HEK293T (cell line): ENCODE measurements around the gene CNOT1.
A peak's percentile ranks its signal among the peaks of the same experiment; 100 is the strongest.
"Not testable (repeated sequence)": the region's sequence is repeated elsewhere in the genome, so short reads cannot be mapped to it uniquely, and the experiment has no call there.

Experiments used
- CTCF ChIA-PET: fragments of 350-600 bp; formaldehyde crosslinking; extraction: SDS; loops from one replicate; lab custom pipeline; 2021; ENCODE audit warnings: antibody characterized with exemption, inconsistent platforms; lab: Yijun Ruan, JAX
- POLR2A ChIA-PET: fragments of 350-600 bp; formaldehyde crosslinking; extraction: SDS; loops from one replicate; lab custom pipeline; 2020; ENCODE audit warnings: antibody characterized with exemption, inconsistent platforms; lab: Yijun Ruan, JAX
- DNase-seq: peaks from one replicate; pipeline ENCODE4 v3.0.0; 2012; ENCODE audit warnings: mixed read lengths; ENCODE audit errors: extremely low spot score
- ARNT ChIP-seq: fragments of 450-650 bp; IDR thresholded peaks from 2 replicates; pipeline ENCODE4 v1.6.1; 2017; ENCODE audit warnings: mild to moderate bottlenecking
- BHLHE40 ChIP-seq: fragments of 450-650 bp; IDR thresholded peaks from 2 replicates; pipeline ENCODE4 v1.6.1; 2016; ENCODE audit warnings: mild to moderate bottlenecking, moderate library complexity, borderline replicate concordance
- CTBP1 ChIP-seq: fragments of 450-650 bp; IDR thresholded peaks from 2 replicates; pipeline ENCODE4 v1.6.1; 2016; ENCODE audit warnings: borderline replicate concordance
- ELF4 ChIP-seq: fragments of 450-650 bp; IDR thresholded peaks from 2 replicates; pipeline ENCODE4 v1.6.1; 2017; ENCODE audit warnings: antibody characterized with exemption
- FOXA1 ChIP-seq: fragments of 450-650 bp; IDR thresholded peaks from 2 replicates; pipeline ENCODE4 v1.6.1; 2016; ENCODE audit warnings: mild to moderate bottlenecking
- FOXK2 ChIP-seq: fragments of 450-650 bp; IDR thresholded peaks from 2 replicates; pipeline ENCODE4 v1.6.1; 2016; ENCODE audit warnings: mild to moderate bottlenecking
- FOXM1 ChIP-seq: fragments of 450-650 bp; IDR thresholded peaks from 2 replicates; pipeline ENCODE4 v1.6.1; 2017; ENCODE audit warnings: mild to moderate bottlenecking, borderline replicate concordance
- HDGF ChIP-seq: fragments of 450-650 bp; IDR thresholded peaks from 2 replicates; pipeline ENCODE4 v1.6.1; 2017; ENCODE audit warnings: antibody characterized with exemption, borderline replicate concordance
- L3MBTL2 ChIP-seq: fragments of 450-650 bp; conservative IDR thresholded peaks from 2 replicates; pipeline ENCODE4 v1.6.1; 2016; ENCODE audit warnings: mild to moderate bottlenecking
- LEF1 ChIP-seq: fragments of 450-650 bp; IDR thresholded peaks from 2 replicates; pipeline ENCODE4 v1.6.1; 2017; ENCODE audit warnings: mild to moderate bottlenecking, borderline replicate concordance
- NFRKB ChIP-seq: fragments of 450-650 bp; IDR thresholded peaks from 2 replicates; pipeline ENCODE4 v1.6.1; 2016; ENCODE audit warnings: mild to moderate bottlenecking, moderate library complexity
- PKNOX1 ChIP-seq: fragments of 450-650 bp; IDR thresholded peaks from 2 replicates; pipeline ENCODE4 v1.6.1; 2016
- SP1 ChIP-seq: fragments of 450-650 bp; IDR thresholded peaks from 2 replicates; pipeline ENCODE4 v1.6.1; 2017
- SUZ12 ChIP-seq: fragments of 450-650 bp; IDR thresholded peaks from 2 replicates; pipeline ENCODE4 v1.6.1; 2016; ENCODE audit warnings: mild to moderate bottlenecking
- TARDBP ChIP-seq: fragments of 450-650 bp; IDR thresholded peaks from 2 replicates; pipeline ENCODE4 v1.6.1; 2016
- ZNF384 ChIP-seq: fragments of 450-650 bp; IDR thresholded peaks from 2 replicates; pipeline ENCODE4 v1.6.1; 2016

The CNOT1 gene

DNA sequence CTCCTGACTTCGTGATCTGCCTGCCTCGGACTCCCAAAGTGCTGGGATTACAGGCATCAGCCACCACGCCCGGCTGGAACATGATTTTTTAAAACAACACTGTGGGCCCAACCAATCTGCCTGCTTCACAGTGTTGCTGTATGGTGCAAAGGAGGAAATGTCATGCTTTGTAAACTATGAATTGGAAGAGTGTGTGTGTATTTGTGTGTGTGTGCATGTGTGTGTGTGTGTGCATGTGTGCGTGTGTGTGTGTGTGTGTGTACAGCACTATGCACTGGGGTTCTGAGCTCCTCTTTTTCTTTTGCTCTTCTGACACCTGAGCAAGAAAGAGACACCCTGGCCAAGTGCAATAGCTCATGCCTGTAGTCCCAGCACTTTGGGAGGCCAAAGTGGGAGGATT, 14.5 kb upstream of the CNOT1 start:
- DNase-seq, result no peak
- POLR2A ChIA-PET, result no interaction called here
- CTCF ChIA-PET, result interaction anchor here (0.8 kb wide), 1 partner anchor 112 kb away, joined by 6 read pairs; no protein-coding TSS in a partner anchor
- no peak for TF ChIP-seq CTBP1
- TF ChIP-seq FOXK2, result no peak
- TF ChIP-seq HDGF, result no peak
- TF ChIP-seq TARDBP, result no peak
- TF ChIP-seq PKNOX1, result no peak
- no peak for TF ChIP-seq ELF4
- TF ChIP-seq ARNT, result no peak
- TF ChIP-seq SUZ12, result no peak
- no peak for TF ChIP-seq FOXM1
- no peak for TF ChIP-seq L3MBTL2
- TF ChIP-seq SP1, result no peak
- TF ChIP-seq BHLHE40, result no peak
- no peak for TF ChIP-seq FOXA1
- TF ChIP-seq LEF1, result no peak
- TF ChIP-seq ZNF384, result no peak
- no peak for TF ChIP-seq NFRKB

- ChIA-PET POLR2A (no interaction called here), CTCF (interaction anchor here (0.6 to 0.7 kb wide), 3 partner anchors 9 to 115 kb away, joined by 3 to 5 read pairs (median 3); no protein-coding TSS in a partner anchor)
- TF ChIP-seq TARDBP (no peak), CTBP1 (no peak), NFRKB (no peak), BHLHE40 (no peak), FOXK2 (no peak), PKNOX1 (no peak)
- no peak for DNase-seq
Observed at GRCh38 chr16:58640949-58641348, 11.3 kb upstream of the CNOT1 start.

DNA sequence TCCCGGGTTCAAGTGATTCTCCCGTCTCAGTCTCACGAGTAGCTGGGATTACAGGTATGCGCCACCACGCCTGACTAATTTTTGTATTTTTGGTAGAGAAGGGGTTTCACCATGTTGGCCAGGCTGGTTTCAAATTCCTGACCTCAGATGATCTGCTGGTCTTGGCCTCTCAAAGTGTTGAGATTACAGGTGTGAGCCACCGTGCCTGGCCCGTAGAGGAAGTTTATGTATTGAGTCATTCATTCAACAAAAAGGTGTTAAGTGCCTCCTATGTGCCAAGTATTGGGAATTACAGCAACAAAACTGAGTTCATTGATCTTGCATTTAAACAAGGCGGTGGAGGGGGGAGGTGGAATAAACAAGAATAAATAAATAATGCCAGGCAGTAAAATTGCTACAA, 10.2 kb upstream of the CNOT1 start:
- ChIA-PET CTCF (interaction anchor here (0.7 kb wide), 1 partner anchor 221 kb away, joined by 3 read pairs; no protein-coding TSS in a partner anchor), POLR2A (no interaction called here)
- DNase-seq, result no peak
- TF ChIP-seq HDGF (no peak), LEF1 (no peak), PKNOX1 (no peak), SUZ12 (no peak), FOXK2 (no peak), L3MBTL2 (no peak), BHLHE40 (no peak), ELF4 (no peak), TARDBP (no peak), ZNF384 (no peak), FOXA1 (no peak), CTBP1 (no peak), SP1 (no peak), NFRKB (no peak)

- TF ChIP-seq TARDBP (no peak), CTBP1 (no peak), PKNOX1 (no peak), ZNF384 (no peak), FOXA1 (no peak), ELF4 (no peak), FOXK2 (no peak), SUZ12 (no peak), L3MBTL2 (no peak), ARNT (no peak), LEF1 (no peak), SP1 (no peak)
- POLR2A ChIA-PET, result interaction anchor here (0.9 kb wide), 1 partner anchor 139 kb away, joined by 3 read pairs; no protein-coding TSS in a partner anchor
- DNase-seq, result no peak
- CTCF ChIA-PET, result interaction anchor here (0.7 kb wide), 1 partner anchor 128 kb away, joined by 3 read pairs; no protein-coding TSS in a partner anchor
Observed at GRCh38 chr16:58639230-58639629, 9.6 kb upstream of the CNOT1 start.

DNA sequence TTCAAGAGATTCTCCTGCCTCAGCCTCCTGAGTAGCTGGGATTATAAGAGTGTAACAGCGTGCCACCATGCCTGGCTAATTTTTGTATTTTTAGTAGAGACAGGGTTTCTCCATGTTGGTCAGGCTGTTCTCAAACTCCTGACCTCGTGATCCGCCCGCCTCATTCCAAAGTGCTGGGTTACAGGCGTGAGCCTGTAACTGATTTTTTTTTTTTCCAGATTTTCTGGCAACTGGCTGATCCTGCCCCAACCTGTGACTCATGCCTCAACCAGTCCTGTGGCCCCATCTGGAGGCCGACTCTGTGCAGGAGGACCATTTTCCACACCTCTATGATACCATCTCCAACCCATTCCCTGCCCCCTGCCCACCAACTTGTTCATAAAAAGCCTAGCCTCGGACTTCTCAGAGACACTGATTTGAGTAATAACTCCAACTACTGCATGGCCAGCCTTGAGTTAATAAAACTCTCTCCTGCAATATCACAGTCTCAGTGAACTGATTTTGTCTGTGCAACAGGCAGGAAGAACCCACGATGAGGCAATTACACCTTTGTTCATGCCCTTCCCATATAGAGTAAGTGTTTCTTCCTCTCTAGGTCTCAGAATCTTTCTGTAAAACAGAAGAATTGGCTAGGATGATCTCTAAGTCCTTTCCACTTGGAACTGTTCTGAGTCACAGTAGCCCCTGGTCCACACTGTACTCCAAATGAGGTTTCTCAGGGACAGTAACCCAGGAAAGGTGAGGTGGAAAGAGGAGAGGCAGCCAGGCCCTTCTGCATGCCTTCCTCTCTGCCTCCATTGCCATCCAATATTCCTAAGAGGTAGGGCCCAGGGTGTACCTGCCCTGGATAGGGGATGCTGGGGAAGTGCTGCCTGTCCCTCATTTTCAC, 8.8 kb upstream of the CNOT1 start:
- ChIA-PET POLR2A (interaction anchor here (0.9 kb wide), 1 partner anchor 138 kb away, joined by 3 read pairs; no protein-coding TSS in a partner anchor), CTCF (interaction anchor here (0.7 to 1.1 kb wide), 2 partner anchors 121 to 128 kb away, joined by 3 to 13 read pairs; no protein-coding TSS in a partner anchor)
- no peak for TF ChIP-seq NFRKB
- no peak for TF ChIP-seq ELF4
- TF ChIP-seq ZNF384, result peak; percentile 57
- TF ChIP-seq HDGF, result no peak
- peak; percentile 26 for DNase-seq

- CTCF ChIA-PET, result interaction anchor here (1.1 kb wide), 1 partner anchor 119 kb away, joined by 13 read pairs; no protein-coding TSS in a partner anchor
- POLR2A ChIA-PET, DNase-seq: not testable (repeated sequence)
Observed at GRCh38 chr16:58637021-58637420, 7.4 kb upstream of the CNOT1 start.
